ENCODE measurements around the gene FADS2. TPM values are rescaled to one million over a fixed set of nuclear protein-coding genes. Genes with fewer than 3 reads are reported as not detected.
A peak's percentile ranks its signal among the peaks of the same experiment; 100 is the strongest.

Gene FADS2
- total and polyA plus RNA-seq, 7 donors: 3.6 to 50.2 (median 21.7) TPM

DNA sequence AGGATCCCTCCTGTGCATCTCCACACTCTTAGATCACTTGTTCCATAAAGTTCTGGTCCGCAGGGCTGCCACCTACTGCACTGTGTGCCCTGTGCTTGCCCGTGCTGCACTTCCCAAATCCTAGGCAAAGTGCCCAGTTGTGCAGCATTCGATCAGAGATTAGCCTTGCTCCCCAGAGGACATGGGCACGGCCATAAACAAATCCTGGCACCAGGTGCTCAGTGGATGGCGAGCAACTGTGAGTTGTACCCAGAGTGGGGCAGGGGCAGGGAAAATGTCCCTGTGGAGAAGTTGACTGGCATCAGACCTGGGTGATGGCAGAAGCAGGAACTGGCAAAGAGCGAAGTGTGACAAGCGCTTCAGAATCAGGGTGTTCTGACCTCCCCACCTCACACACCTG is 4.7 kb downstream of the FADS2 start:
- no peak for TF ChIP-seq EP300 (IDR thresholded peaks at IDR 0.05)
- TF ChIP-seq POLR2A (IDR thresholded peaks at IDR 0.05): no peak
- TF ChIP-seq POLR2AphosphoS5 (IDR thresholded peaks at IDR 0.05): no peak
- TF ChIP-seq, protein P1, sequence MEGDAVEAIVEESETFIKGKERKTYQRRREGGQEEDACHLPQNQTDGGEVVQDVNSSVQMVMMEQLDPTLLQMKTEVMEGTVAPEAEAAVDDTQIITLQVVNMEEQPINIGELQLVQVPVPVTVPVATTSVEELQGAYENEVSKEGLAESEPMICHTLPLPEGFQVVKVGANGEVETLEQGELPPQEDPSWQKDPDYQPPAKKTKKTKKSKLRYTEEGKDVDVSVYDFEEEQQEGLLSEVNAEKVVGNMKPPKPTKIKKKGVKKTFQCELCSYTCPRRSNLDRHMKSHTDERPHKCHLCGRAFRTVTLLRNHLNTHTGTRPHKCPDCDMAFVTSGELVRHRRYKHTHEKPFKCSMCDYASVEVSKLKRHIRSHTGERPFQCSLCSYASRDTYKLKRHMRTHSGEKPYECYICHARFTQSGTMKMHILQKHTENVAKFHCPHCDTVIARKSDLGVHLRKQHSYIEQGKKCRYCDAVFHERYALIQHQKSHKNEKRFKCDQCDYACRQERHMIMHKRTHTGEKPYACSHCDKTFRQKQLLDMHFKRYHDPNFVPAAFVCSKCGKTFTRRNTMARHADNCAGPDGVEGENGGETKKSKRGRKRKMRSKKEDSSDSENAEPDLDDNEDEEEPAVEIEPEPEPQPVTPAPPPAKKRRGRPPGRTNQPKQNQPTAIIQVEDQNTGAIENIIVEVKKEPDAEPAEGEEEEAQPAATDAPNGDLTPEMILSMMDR (IDR thresholded peaks at IDR 0.05): no peak
- no peak for DNase-seq
- Histone ChIP-seq H3K9me3 (no peaks in the 10 kb centered on the region), H3K27me3 (no peaks in the 10 kb centered on the region), H3K4me3 (no peak overlapping the region), H3K4me1 (peaks cover 0 to 58% (median 47%) of the 10 kb centered on the region in 4 donors), H3K27ac (peak overlapping the region in 1 of 4 donors; percentile 86), H3K36me3 (peaks cover 0 to 3% (median 0%) of the 10 kb centered on the region in 4 donors)
- WGBS, 2 donors: 44 to 75% methylated on average over 7 of the region's 7 CpGs
- intact Hi-C loops (cut with DNase I): no loop called here

DNA sequence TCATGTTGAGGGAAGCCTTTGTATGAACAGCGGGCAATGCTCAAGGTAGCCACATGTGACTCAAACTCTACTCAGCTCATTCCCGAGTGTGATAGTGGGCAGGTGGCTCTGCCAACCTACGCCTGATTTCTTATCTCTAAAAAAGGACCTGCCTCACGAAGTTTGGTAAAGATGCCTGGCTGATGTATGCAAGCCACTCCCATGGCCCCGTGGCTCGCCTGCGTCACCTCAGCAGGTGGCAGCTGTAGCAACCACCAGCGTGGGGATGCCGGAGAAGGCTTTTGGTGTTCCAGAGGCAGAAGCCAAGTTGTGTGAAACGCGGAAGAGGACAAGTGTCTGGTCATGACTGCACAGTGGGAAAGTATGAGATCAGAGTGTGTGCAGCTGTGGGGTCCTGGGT is 5.4 kb downstream of the FADS2 start:
- Histone ChIP-seq H3K27me3 (no peaks in the 10 kb centered on the region), H3K9me3 (no peaks in the 10 kb centered on the region), H3K27ac (peak overlapping the region in 1 of 4 donors; percentile 67), H3K36me3 (peaks cover 0 to 11% (median 0%) of the 10 kb centered on the region in 4 donors), H3K4me1 (peaks cover 0 to 52% (median 41%) of the 10 kb centered on the region in 4 donors), H3K4me3 (no peak overlapping the region)
- TF ChIP-seq POLR2A (IDR thresholded peaks at IDR 0.05) (no peak), POLR2AphosphoS5 (IDR thresholded peaks at IDR 0.05) (no peak), EP300 (IDR thresholded peaks at IDR 0.05) (no peak)
- TF ChIP-seq, protein P1 (IDR thresholded peaks at IDR 0.05): no peak
- 49 to 69% methylated on average over 11 of the region's 11 CpGs for WGBS, 2 donors
- intact Hi-C loops (cut with DNase I): no loop called here
- DNase-seq: no peak

DNA sequence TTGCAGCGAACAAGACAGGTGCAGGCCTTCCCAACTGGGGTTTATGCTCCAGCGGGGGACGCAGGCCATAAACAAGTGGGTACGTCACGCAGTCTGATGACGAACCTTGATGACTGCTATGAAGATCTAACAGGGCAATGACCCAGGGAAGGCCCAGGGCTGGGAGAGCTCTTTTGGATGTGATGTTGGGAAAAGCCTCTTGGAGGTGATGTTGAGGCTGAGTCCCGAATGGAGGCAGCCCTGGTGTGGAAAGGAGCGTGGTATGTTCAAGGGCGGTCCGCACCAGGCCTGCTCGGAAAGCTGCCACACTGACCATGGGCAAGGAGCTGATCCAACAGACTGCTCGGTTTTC is 5.8 kb downstream of the FADS2 start:
- peak overlapping the region in 3 of 4 donors; percentile 51 to 67 (median 63) for H3K27ac ChIP-seq
- H3K9me3 ChIP-seq: no peaks in the 10 kb centered on the region
- H3K4me1 ChIP-seq: peaks cover 0 to 48% (median 37%) of the 10 kb centered on the region in 4 donors
- intact Hi-C loops (cut with DNase I): no loop called here
- no peak overlapping the region for H3K4me3 ChIP-seq
- H3K36me3 ChIP-seq: peaks cover 0 to 15% (median 0%) of the 10 kb centered on the region in 4 donors
- DNase-seq: no peak
- TF ChIP-seq POLR2A (IDR thresholded peaks at IDR 0.05): no peak
- TF ChIP-seq, protein P1 (IDR thresholded peaks at IDR 0.05): no peak
- no peak for TF ChIP-seq EP300 (IDR thresholded peaks at IDR 0.05)
- no peak for TF ChIP-seq POLR2AphosphoS5 (IDR thresholded peaks at IDR 0.05)
- 93 to 94% methylated on average over 12 of the region's 12 CpGs for WGBS, 2 donors
- no peaks in the 10 kb centered on the region for H3K27me3 ChIP-seq

DNA sequence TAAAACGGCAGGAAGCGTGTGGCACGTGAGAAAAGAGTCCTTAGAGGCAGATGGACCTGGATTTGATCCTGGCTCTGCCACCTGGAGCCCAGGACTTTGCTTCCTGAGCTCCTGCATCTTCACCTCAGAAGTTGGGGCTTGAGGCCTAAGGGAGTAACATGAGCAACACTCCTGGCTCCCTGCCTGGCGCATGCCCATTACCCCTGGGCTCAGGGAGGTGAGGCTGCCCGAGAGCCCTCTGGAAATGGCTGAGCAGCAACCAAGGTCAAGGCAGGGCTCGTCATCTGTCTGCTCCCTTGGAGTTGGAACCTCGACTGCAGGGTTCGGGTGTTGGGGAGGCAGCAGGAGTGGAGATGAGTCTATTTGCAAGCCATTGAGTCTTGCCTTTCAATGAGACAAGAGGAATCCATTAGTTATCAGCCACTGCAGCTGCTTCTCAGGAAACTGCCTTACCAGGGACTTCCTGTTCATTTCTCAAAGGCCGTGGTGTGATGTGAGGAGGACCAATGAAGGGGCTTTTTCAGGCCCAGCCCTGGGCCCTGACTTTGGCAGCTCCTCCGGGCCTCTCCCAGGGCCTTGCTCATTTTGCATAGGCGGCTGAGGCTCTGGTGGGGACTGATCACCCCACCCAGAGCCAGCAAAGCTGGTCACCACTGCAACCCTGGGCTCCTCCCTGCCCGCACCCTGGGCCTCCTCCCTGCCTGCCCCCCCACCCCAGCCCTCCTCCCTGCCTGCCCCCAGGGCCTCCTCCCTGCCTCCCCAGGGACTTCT is 6.4 kb downstream of the FADS2 start:
- intact Hi-C loops (cut with DNase I): no loop called here
- Histone ChIP-seq H3K36me3 (peaks cover 0 to 20% (median 0%) of the 10 kb centered on the region in 4 donors), H3K9me3 (no peaks in the 10 kb centered on the region), H3K4me1 (peaks cover 0 to 42% (median 31%) of the 10 kb centered on the region in 4 donors), H3K4me3 (no peak overlapping the region), H3K27ac (peak overlapping the region; percentile 51 to 67 (median 65)), H3K27me3 (no peaks in the 10 kb centered on the region)
- 54 to 69% methylated on average over 12 of the region's 12 CpGs for WGBS, 2 donors
- DNase-seq: no peak
- TF ChIP-seq, protein P1 (IDR thresholded peaks at IDR 0.05): no peak
- no peak for TF ChIP-seq POLR2AphosphoS5 (IDR thresholded peaks at IDR 0.05)
- no peak for TF ChIP-seq POLR2A (IDR thresholded peaks at IDR 0.05)
- no peak for TF ChIP-seq EP300 (IDR thresholded peaks at IDR 0.05)
